Natural killer cell (primary cell): ENCODE results near the gene UMPS. TPM values are rescaled to one million over a fixed set of nuclear protein-coding genes. Genes with fewer than 3 reads are reported as not detected.

Experiments
- ATAC-seq, 3 donors: fragments of 150-1000 bp in 2 of 3; fragments of 200-7000 bp in 1 of 3; cut with Tn5 transposase; 1 replicate in 1 of 3; 2 replicates in 2 of 3; pipeline ENCODE4 v1.10.0; 2021; ENCODE audit warnings: mild to moderate bottlenecking in 2 of 3, moderate library complexity in 2 of 3
- DNase-seq, 2 donors: peaks; one replicate each; pipeline versions ENCODE4 v3.0.0 to v3.0.0-alpha.2; 2013 to 2021; ENCODE audit warnings: mixed read lengths in 1 of 2
- H3K27ac ChIP-seq: one replicate; pipeline ENCODE4 v1.5.1; 2013; ENCODE audit warnings: mild to moderate bottlenecking, low read length
- H3K27me3 ChIP-seq: one replicate; pipeline ENCODE4 v1.6.1; 2013; ENCODE audit warnings: low read length; ENCODE audit not compliant: control insufficient read depth, insufficient read depth
- H3K36me3 ChIP-seq: one replicate; pipeline ENCODE4 v1.6.1; 2013; ENCODE audit warnings: low read length; ENCODE audit not compliant: control insufficient read depth, insufficient read depth
- H3K4me1 ChIP-seq: one replicate; pipeline ENCODE4 v1.6.1; 2013; ENCODE audit warnings: low read length; ENCODE audit not compliant: control insufficient read depth, insufficient read depth
- H3K4me3 ChIP-seq: one replicate; pipeline ENCODE4 v1.5.1; 2013; ENCODE audit warnings: low read length
- H3K9me3 ChIP-seq: one replicate; pipeline ENCODE4 v1.6.1; 2013; ENCODE audit warnings: low read length; ENCODE audit not compliant: control insufficient read depth, insufficient read depth
- H3K27ac Mint-ChIP-seq, 2 donors: one replicate each; pipeline ENCODE4 v1.8.0; 2022; ENCODE audit warnings: mild to moderate bottlenecking in 2 of 2, mixed read lengths in 2 of 2, moderate library complexity in 1 of 2
- H3K27me3 Mint-ChIP-seq, 2 donors: one replicate each; pipeline ENCODE4 v1.8.0; 2022; ENCODE audit warnings: low read depth in 2 of 2, mixed read lengths in 2 of 2
- H3K36me3 Mint-ChIP-seq: one replicate; pipeline ENCODE4 v1.8.0; 2022; ENCODE audit warnings: mixed read lengths
- H3K4me1 Mint-ChIP-seq, 2 donors: one replicate each; pipeline ENCODE4 v1.8.0; 2022; ENCODE audit warnings: mixed read lengths in 2 of 2
- H3K4me3 Mint-ChIP-seq: one replicate; pipeline ENCODE4 v1.8.0; 2022; ENCODE audit warnings: mild to moderate bottlenecking, moderate library complexity, mixed read lengths
- H3K9me3 Mint-ChIP-seq, 2 donors: one replicate each; pipeline ENCODE4 v1.8.0; 2022; ENCODE audit warnings: mixed read lengths in 2 of 2
- WGBS: methylation state at CpG from one replicate; pipeline ENCODE4 v1.1.7; 2013; ENCODE audit warnings: missing lambda C conversion rate; ENCODE audit not compliant: insufficient coverage; 5-methylcytosine and 5-hydroxymethylcytosine counted together
- intact Hi-C: fragments of 100-400 bp; cut with micrococcal nuclease; formaldehyde crosslinking; loops from one replicate; pipeline ENCODE4 v1.14.2; 2022
- total RNA-seq, 4 donors: library from RNA; stranded (reverse); fragments of 120-200 nt in 1 of 4; gene quantifications; one replicate each; pipeline versions ENCODE4 v1.2.3 to v1.2.4, GENCODE V29; 2013 to 2022
- TF ChIP-seq, protein P1 (sequence below): fragments of 200-600 bp; IDR thresholded peaks from one replicate; pipeline ENCODE4 v1.8.0; 2022; ENCODE audit warnings: antibody characterized with exemption

UMPS gene
- total RNA-seq, 3 donors from 2014 or later (not counting 1 experiment from before 2014, with no cell fraction given), result 9.1 to 21.2 (median 12.2) TPM

DNA sequence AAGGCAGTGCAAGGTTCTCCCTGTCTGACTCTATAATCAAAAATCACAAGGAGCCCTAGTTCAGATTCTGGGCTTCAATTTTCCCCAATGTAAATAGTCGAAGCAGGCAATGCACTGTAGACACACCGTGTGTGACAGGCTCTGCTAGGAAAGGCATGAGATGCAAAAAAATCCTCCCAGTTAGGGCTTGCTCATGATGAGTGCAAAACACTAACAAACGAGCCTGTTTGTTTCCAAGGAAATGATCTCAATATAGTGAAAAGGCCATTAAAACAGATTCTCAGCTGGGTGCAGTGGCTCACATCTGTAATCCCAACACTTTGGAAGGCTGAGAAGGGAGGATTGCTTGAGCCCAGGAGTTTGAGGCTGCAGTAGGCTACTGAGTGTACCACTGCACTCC, 55.7 kb downstream of the UMPS start:
- intact Hi-C loops, result no loop called here
- Mint-ChIP-seq H3K4me1 (peaks cover 37 to 44% of the 10 kb centered on the region in 2 donors), H3K4me3 (peak overlapping the region; percentile 60), H3K9me3 (no peaks in the 10 kb centered on the region), H3K27me3 (peaks cover 0 to 9% of the 10 kb centered on the region in 2 donors), H3K36me3 (no peaks in the 10 kb centered on the region), H3K27ac (no peak overlapping the region)
- TF ChIP-seq, protein P1, sequence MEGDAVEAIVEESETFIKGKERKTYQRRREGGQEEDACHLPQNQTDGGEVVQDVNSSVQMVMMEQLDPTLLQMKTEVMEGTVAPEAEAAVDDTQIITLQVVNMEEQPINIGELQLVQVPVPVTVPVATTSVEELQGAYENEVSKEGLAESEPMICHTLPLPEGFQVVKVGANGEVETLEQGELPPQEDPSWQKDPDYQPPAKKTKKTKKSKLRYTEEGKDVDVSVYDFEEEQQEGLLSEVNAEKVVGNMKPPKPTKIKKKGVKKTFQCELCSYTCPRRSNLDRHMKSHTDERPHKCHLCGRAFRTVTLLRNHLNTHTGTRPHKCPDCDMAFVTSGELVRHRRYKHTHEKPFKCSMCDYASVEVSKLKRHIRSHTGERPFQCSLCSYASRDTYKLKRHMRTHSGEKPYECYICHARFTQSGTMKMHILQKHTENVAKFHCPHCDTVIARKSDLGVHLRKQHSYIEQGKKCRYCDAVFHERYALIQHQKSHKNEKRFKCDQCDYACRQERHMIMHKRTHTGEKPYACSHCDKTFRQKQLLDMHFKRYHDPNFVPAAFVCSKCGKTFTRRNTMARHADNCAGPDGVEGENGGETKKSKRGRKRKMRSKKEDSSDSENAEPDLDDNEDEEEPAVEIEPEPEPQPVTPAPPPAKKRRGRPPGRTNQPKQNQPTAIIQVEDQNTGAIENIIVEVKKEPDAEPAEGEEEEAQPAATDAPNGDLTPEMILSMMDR, result no peak
- DNase-seq (no peak), ATAC-seq (no peak)
- no peaks in the 10 kb centered on the region for H3K36me3 ChIP-seq
- H3K4me3 ChIP-seq, result no peak overlapping the region
- WGBS, result 80% methylated on average over 3 of the region's 3 CpGs
- H3K4me1 ChIP-seq, result peaks cover 49% of the 10 kb centered on the region
- no peaks in the 10 kb centered on the region for H3K27me3 ChIP-seq
- no peak overlapping the region for H3K27ac ChIP-seq
- H3K9me3 ChIP-seq, result no peaks in the 10 kb centered on the region

DNA sequence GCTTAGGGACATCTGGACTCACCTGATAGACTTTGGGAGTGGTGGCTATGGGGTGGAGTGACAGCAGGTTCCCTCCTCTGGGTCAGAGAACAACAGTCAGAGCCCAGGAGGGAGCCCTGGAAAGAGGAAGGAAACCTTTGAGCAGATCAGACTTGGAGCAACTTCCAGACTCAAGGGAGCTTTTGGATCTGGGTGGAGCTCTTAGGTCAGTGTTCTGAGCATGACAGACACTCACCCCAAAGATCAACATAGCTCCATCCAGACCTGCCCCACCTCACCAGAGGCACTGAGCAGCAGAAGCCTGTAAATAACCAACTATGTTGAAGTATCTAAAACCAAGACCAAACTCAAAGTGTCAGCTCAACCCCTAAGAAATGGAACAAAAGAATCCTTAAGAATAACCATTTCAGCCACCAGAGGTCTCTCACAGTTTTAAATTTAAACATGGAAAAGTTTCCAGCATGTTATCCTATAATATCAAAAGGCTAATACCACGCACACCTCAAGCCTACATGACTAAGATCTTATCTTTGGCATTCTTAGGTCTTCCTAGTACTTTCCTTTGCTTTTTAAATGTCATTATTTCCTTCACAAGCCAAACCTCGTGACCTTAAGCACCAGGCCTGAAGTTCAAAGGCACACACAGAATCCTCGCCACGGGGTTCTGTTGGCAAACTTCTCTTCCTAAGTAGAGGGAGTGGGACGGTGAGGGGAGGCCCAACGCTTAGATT, 56.4 kb downstream of the UMPS start:
- Histone ChIP-seq H3K4me1 (peaks cover 47% of the 10 kb centered on the region), H3K27me3 (no peaks in the 10 kb centered on the region), H3K36me3 (no peaks in the 10 kb centered on the region), H3K27ac (no peak overlapping the region), H3K4me3 (no peak overlapping the region), H3K9me3 (no peaks in the 10 kb centered on the region)
- Mint-ChIP-seq H3K4me1 (peaks cover 37 to 43% of the 10 kb centered on the region in 2 donors), H3K4me3 (no peak overlapping the region), H3K27me3 (peaks cover 0 to 9% of the 10 kb centered on the region in 2 donors), H3K9me3 (no peaks in the 10 kb centered on the region), H3K36me3 (no peaks in the 10 kb centered on the region), H3K27ac (no peak overlapping the region)
- DNase-seq, result no peak
- TF ChIP-seq, protein P1, result no peak
- WGBS, result 73% methylated on average over 6 of the region's 6 CpGs
- ATAC-seq, result no peak
- intact Hi-C loops, result no loop called here

DNA sequence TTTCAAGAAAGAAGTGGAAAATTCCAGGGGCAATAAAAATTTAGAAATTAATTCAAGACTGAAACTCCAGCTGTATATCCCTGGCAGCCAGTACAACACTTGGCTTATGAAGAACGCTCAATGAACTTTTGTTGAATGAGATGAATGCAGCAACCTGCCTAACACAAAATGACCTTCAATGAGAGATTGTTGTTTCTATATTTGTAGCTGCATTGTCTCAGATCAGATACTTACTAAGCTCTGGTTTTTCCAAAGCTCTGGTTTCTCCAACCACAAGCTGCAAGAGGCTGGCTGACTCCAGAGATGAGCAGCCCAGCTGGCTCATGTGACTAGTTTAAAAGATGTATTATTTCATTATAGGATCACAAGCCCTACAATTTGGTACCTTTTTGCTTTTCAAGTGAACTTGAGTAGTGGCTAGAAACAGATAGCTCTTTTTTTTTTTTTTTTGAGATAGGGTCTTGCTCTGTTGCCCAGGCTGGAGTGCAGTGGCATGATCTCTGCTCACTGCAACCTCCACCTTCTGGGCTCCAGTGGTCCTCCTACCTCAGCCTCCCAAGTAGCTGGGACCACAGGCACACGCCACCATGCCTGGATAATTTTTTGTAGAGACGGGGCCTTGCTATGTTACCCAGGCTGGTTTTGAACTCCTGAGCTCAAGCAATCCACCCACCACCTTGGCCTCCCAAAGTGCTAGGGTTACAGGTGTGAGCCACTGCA, 57.4 kb downstream of the UMPS start:
- H3K4me3 Mint-ChIP-seq, result no peak overlapping the region
- Histone ChIP-seq H3K4me3 (no peak overlapping the region), H3K27ac (no peak overlapping the region), H3K36me3 (no peaks in the 10 kb centered on the region), H3K9me3 (no peaks in the 10 kb centered on the region), H3K4me1 (peaks cover 42% of the 10 kb centered on the region), H3K27me3 (no peaks in the 10 kb centered on the region)
- TF ChIP-seq, protein P1, result no peak
- H3K27ac Mint-ChIP-seq, result no peak overlapping the region
- no peaks in the 10 kb centered on the region for H3K9me3 Mint-ChIP-seq
- ATAC-seq, result no peak
- WGBS, result 93% methylated on average over 3 of the region's 3 CpGs
- no peak for DNase-seq
- intact Hi-C loops, result no loop called here
- H3K4me1 Mint-ChIP-seq, result peaks cover 34 to 39% of the 10 kb centered on the region in 2 donors
- H3K27me3 Mint-ChIP-seq, result peaks cover 0 to 5% of the 10 kb centered on the region in 2 donors
- H3K36me3 Mint-ChIP-seq, result no peaks in the 10 kb centered on the region
